Measurements from ENCODE around the gene ASAP2.

DNA sequence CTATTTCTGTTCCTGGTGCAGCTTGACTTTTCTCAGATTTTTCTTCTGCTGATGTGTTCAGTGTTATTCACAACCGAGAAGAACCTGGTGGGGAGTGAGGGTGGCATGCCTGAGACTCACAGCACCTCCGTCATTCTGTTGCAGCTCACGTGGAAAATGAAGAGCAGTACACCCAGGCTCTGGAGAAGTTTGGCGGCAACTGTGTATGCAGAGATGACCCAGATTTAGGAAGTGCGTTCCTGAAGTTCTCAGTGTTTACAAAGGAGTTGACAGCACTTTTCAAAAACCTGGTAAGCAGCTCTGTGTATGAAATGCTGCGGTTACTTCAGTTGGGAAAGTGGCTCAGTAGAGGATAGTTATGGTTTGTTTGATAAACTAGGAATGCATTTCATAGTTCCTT is 90.5 kb downstream of the ASAP2 start:
- no peak for TF ChIP-seq CTCF (IDR thresholded peaks at IDR 0.05; ENCODE audit: insufficient read depth, low read length)
- TF ChIP-seq POLR2AphosphoS5 (IDR thresholded peaks at IDR 0.05; ENCODE audit: low read depth), result no peak
- TF ChIP-seq REST (IDR thresholded peaks at IDR 0.05; ENCODE audit: insufficient replicate concordance, low read depth), result no peak
- no peak for TF ChIP-seq GABPA (IDR thresholded peaks at IDR 0.05; ENCODE audit: low read depth)
- no peak for TF ChIP-seq SPI1 (IDR thresholded peaks at IDR 0.05; ENCODE audit: borderline replicate concordance, low read depth)
